HG03520 (cell line): ENCODE results near the gene HKDC1.
"Not testable (repeated sequence)": the region's sequence is repeated elsewhere in the genome, so short reads cannot be mapped to it uniquely, and the experiment has no call there.

ENCODE experiments used
- ATAC-seq: cut with Tn5 transposase; IDR thresholded peaks from one replicate; pipeline ENCODE4 v1.9.1; 2021; ENCODE audit warnings: mild to moderate bottlenecking, moderate library complexity; ENCODE audit not compliant: unreplicated experiment

HKDC1 gene

DNA sequence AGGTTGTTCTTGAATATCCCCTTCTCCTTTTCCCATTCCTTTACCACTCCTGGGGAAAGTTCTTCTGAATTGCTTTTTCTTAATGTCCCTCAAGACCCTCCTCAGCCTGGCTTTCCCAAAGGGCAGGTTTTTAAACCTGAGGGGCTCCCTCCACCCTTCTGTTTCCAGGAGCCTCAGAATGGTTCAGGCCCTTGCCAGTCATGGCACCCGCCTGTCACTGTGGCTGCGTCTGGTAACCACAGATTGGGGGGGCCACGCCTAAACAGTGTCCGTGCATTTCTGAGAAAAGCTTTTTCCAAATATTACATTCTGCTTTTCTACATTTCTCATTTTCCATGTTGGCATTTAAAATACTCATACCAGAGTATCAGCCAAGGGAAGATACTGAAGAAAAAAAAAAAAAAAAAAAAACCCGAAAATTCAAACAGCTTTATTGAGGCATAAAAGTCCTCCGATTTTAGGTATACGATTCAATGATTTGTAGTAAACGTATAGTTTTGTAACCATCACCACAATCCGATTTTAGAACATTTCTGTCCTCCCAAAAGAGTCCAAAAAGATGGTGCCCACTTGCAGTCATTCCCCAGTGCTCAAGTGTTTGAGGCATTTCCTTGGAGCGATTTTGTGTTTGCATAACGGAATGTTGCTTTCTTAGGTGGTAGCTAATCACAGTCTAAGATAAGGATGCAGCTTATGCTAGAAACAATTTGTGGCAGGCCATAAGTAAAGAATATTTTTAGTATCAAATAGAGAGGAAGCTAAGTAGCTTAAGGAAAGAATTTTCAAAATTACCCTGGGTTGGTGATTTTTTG, 22.1 kb downstream of the HKDC1 start:
- no peak for ATAC-seq

DNA sequence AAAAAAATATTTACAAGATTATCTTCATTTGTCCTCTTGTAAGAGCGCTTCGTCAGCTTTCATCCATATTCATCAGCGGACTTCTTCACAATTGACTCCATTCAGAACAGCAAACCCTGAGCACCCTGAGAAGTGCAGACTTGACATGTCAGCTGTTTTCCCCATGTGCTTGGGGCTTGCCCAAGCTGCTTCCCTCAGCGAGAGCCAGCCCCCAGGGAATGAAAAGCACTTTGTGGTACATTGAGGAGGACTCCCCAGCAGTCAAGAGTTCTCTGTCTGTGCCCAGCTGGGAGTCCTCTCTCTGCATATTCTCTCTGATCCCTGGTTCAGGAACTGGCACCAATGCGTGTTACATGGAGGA, 22.7 kb downstream of the HKDC1 start:
- ATAC-seq, result no peak

DNA sequence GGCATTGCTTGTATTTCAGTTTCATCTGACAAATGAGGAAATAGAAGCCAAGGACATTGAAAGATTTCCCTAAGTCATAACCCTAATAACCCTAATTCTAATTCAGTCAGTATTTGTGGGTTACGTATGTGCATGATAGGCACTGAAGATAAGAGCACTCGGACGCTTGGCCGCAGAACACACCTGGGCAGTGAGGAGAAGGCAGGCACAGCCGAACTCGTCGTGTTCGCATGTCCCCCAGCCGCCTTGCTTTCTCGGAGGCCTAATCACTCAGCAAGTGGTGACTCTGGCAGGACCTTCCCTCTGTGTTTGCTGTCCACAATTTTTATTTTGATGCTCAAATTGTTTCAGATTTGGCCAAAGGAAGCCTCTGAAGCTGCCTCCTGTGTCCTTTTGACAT, 23.7 kb downstream of the HKDC1 start:
- no peak for ATAC-seq

DNA sequence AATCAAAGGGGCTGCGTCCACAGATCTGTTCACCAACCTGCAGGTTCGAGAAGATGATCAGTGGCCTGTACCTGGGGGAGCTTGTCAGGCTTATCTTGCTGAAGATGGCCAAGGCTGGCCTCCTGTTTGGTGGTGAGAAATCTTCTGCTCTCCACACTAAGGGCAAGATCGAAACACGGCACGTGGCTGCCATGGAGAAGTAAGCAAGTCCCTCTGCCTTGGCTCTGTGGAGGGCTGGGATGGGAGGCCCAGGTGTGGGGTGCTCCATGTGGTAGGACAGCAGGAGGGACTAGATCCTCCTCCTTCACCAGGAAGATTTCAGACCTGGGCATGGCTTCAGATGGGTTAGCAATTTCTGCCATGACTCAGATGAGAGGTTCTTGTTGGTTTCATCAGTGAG, 25.9 kb downstream of the HKDC1 start:
- ATAC-seq, result no peak

DNA sequence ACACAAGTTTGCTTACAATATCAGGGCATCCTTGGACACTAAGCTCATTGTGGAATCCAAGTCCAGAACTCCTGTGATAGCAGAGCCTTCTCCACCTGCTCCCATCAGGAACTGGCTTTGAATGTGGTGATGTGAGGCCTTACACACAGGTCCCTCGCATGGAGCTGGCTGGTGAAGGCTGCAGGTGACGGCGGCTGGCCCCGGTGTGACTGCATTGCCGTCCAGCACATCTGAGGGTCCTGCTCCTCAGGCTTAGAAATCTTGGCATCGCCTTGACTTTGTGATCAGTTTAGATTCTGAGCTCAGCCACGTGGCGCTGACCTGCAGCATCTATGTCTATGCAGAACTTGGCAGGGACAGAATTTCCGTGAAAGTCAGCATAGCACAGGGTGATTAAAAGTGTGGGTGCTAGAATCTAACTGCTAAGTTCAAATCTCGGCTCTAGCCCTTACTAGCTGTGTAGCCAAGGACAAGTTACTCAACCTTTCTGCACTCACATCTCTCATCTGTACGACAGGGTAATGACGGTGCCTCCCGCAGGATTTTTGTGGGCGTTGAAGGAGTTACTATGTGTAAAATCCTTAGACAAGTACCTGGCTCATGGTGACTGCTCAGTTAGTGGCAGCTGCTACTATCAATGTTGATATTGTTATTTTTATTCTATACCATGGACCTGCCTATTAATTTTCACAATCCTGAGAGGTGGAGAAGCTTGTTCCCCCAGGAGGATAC, 26.6 kb downstream of the HKDC1 start:
- no peak for ATAC-seq

DNA sequence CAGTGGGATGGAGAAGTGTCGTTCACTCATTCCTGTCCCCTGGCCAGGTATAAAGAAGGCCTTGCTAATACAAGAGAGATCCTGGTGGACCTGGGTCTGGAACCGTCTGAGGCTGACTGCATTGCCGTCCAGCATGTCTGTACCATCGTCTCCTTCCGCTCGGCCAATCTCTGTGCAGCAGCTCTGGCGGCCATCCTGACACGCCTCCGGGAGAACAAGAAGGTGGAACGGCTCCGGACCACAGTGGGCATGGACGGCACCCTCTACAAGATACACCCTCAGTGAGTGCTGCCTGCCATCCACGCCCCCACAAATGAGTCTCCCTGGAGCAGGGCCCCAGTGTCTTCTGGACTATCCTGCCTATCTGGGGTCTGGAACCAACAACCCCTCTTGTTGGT, 27.2 kb downstream of the HKDC1 start:
- no peak for ATAC-seq

DNA sequence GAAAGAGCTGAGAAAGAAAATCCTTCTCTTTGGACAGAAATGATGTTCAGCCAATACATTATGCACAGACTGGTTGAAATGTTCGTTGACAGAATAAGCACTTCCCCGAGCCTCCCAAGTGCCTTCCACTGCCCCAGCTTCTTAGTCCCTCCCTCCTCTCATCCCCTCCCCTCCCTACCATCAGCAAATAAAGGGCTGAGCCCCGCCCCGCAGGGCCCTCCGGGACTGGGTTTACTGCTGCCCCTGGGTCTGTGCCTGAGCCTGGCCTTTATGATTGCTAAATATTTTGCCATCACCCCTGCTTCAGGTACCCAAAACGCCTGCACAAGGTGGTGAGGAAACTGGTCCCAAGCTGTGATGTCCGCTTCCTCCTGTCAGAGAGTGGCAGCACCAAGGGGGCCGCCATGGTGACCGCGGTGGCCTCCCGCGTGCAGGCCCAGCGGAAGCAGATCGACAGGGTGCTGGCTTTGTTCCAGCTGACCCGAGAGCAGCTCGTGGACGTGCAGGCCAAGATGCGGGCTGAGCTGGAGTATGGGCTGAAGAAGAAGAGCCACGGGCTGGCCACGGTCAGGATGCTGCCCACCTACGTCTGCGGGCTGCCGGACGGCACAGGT, 28.1 kb downstream of the HKDC1 start:
- ATAC-seq, result no peak

DNA sequence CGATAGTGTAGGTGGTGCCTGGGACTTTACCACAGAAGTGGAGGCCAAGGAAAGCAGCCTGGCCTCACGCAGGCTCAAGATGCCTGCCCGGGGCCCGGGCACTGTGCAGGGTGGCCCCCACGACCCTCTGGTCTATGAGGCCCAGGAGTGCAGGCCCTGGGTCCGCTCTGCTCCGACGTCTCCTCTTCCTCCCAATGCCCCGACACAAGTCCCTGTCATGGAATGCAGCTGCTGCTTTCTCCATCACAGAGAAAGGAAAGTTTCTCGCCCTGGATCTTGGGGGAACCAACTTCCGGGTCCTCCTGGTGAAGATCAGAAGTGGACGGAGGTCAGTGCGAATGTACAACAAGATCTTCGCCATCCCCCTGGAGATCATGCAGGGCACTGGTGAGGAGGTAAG, 29.9 kb downstream of the HKDC1 start:
- ATAC-seq, result no peak

DNA sequence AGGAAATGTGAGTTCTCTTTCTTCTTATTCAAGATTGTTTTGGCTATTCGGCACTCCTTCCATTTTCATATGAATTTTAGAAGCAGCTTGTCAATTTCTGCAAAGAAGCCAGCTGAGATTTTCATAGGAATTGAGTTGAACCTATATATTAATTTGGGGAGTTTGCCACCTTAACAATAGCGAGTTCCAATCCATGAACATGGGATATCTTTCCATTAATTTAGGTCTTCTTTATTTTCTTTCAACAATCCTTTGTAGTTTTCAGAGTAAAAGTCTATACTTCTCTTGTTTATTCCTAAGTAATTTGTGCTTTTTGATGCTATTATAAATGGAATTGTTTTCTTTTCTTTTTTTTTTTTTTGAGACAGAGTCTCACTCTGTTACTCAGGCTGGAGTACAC, 31.3 kb downstream of the HKDC1 start:
- not testable (repeated sequence) for ATAC-seq

DNA sequence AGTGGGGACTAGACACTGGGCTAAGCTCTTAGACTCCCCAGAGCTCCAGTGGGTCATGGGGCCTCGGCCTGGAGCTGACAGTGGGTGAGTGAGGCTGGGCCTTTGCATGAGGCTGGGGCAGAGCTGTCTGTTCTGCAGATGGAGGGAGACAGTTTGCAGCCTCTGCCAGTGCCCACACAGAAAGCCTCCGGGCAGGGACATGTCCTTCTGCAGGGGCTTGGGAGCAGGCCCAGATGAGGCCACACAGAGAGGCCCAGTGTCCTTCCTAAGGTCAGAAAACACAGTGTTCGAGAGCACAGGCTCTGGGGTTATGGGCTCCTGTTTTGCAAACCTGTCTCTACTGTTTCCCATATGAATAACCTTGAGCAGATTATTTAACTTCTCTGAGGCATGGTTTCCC, 33.0 kb downstream of the HKDC1 start:
- no peak for ATAC-seq

DNA sequence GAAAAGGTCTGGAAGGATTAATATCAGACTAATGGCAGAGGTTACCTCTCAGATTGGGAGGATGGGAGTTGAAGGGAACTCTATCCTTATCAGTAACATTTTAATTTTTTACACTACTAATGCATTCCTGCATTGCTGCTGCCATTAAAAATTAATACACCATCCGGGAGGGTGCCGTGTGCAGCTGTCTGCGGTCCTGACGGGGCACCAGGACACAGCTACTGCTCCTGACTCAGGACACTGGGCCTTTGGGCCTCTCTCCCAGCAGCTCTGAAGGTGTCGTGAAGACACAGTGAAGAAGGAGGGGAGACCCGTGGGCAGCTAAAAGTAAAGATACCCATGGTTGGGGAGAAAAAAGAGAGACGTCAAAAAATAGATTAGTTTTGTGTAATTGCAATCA, 34.7 kb downstream of the HKDC1 start:
- ATAC-seq, result no peak

DNA sequence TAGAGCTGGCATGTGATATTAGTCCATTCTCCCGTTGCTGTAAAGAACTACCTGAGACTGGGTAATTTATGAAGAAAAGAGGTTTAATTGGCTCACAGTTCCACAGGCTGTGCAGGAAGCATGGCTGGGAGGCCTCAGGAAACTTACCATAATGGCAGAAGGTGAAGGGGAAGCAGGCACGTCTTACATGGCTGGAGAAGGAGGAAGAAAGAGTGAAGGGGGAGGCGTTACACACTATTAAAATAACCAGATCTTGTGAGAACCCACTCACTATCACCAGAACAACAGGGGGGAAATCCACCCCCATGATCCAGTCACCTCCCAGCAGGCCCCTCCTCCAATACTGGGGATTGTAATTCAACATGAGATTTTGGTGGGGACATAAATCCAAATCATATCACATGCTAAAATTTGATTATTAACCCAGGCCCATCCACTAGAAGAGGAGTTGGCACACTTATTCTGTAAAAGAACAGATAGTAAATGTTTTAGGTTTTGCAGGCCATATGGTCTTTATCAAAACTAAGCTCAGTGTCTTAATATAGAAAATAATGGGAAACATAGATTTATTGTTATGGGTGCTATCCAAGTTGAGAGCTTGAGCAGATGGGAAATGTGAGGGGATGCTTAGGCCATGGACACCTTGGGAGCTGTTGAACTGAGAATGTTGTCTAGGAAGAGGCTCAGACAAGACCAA, 39.6 kb downstream of the HKDC1 start:
- ATAC-seq, result no peak

DNA sequence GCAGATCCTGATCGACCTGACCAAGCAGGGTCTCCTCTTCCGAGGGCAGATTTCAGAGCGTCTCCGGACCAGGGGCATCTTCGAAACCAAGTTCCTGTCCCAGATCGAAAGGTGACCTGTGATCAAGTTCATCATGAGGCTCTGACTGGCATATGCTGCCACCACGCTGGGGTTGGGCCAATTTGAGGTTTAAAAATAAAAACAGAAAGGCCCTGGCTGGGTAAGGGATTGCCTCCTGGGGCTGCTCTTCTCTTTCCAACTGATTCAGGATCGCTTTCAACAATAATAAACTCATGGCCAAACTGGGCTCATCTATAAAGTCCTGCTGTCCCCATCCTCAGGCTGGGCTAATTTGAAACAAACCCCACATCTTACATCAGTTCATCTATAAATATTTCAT, 41.1 kb downstream of the HKDC1 start:
- no peak for ATAC-seq

DNA sequence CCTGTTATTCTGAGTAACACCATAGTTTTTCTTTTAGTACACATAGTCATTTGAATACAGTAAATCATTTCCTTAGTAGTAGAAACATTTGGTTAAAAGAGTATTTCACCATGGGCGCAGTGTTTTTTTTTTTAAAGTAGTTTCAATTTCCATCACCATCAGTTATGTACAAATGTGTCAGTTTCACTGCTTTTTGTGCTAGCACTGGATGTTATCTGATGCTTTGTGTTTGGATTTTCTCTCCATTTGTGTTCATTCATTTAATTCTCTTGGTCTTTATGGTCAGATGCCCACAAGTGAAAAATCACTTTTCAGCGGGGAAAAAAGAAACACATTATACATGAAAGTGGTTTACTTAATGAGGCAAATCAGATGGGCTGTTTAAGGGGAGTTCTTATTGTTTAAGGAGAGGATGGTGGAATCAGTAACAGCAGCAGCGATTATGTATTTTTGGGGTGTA, 42.2 kb downstream of the HKDC1 start:
- no peak for ATAC-seq

DNA sequence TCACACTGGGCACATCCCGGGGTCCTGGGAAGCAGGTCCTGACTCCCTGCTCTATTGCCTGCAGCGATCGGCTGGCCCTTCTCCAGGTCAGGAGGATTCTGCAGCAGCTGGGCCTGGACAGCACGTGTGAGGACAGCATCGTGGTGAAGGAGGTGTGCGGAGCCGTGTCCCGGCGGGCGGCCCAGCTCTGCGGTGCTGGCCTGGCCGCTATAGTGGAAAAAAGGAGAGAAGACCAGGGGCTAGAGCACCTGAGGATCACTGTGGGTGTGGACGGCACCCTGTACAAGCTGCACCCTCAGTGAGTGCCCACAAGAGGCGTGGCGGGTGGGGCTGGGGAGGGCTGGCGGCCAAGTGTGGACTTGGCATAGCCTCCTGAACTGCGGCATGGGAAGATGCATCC, 45.4 kb downstream of the HKDC1 start:
- no peak for ATAC-seq

DNA sequence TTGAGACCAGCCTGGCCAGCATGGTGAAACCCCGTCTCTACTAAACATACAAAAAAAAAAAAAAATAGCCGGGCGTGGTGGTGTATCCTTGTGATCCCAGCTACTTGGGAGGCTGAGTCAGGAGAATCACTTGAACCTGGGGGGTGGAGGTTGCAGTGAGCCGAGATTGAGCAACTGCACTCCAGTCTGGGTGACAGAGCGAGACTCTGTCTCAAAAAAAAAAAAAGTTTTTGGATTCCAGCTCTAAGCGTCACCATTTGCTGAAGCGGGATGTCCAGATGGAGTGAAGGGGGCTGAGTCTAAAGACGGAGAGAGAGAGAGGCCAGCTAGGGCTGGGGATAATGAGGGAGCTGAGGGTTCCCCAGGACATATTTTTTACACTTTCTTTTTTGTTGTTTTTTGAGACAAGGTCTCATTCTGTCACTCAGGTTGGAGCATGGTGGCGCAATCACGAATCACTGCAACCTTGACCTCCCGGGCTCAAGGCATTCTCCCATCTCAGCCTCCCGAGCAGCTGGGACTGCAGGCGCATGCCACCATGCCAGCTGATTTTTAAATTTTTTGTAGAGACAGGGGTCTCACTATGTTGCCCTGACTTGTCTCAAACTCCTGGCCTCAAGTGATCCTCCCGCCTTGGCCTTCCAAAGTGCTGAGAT, 48.8 kb downstream of the HKDC1 start:
- no peak for ATAC-seq

DNA sequence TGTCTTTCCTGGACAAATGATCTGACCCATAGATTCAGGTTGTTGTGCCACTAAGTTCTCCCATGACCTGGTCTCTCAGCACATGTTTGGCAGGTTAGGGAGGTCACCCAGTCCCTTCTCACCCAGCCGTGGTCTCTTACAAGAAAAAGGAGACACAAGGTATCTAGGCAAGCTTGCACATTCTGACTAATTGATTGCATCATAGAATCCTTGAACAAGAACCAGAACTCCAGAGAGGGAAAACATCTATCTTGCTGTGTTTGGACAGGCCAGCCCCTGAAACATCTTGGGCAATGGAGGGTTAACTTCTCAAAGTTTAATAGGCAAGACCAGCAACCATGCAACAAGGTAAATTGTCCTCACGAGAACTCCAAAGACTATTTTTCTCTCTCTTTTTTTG, 49.6 kb downstream of the HKDC1 start:
- ATAC-seq, result no peak

DNA sequence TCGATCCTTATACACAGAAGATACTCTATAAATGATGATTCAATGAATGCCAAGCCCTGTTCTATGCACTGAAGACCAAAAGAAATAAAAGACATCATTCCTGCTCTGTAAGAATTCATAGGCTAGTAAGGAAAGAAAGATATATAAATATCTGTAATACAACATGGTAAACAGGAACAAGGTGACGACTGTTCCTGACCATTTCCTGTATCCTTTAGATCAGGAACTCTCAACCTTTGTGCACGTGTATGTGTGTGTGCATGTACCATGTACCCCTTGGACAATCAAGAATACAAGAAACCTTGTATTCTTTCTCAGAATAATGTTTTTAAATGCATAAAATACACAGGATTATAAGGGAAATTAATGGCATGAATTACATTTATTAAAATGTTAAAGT, 50.9 kb downstream of the HKDC1 start:
- no peak for ATAC-seq

DNA sequence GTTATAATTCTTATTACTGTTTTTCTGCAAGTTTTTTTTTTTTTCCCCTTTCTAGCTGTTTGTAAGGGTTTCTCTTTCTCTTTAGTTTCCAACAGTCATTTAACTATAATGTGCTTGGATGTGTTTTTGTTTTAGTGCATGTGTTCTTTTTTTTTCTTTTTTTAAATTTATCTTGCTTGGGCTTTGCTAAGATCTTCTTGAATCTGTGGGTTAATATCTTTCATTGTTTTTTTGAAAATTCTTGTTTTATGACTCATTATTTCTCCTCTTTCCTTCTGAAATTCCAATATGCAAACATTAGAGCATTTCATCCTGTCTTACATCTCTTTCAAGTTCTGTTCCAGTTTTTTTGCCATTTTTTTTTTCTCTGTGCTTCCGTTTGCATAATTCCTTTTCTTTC, 52.5 kb downstream of the HKDC1 start:
- ATAC-seq, result no peak

DNA sequence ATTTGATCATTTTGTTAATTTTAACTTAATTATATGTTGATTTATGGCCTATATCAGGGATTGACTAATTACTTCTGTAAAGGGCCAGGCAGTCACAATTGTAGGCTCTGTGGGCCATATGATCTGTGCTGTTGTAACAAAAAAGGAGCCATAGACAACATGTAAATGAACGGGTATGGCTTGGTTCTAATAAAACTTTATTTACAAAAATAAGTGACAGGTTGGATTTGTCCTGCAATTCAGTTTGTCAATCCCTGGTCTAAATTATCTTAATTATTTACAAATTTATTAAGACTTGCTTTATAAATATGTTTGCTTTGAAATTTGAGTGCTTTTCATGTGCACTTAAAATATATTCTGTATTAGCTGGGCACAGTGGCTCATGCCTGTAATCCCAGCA, 55.3 kb downstream of the HKDC1 start:
- ATAC-seq, result no peak

DNA sequence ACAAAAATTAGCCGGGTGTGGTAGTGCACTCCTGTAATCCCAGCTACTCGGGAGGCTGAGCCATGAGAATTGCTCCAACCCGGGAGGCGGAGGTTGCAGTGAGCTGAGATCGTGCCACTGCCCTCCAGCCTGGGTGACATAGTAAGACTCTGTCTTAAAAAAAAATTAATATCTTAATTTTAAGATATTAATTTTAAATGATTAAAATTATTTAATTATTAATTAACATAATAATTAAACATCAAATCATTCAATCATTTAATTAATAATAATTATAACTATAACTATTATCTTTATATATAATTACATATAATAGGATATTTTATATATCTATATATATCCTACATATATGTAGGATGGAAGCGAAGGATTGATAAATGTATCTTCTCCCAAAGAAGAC, 56.4 kb downstream of the HKDC1 start:
- ATAC-seq, result no peak
